Measurements from ENCODE around the gene SLC35G4.

GRCh38 chr18:11651899-11652298, 42.5 kb downstream of the SLC35G4 start:
- TF ChIP-seq REPIN1 (CRISPR knock-in tag; IDR thresholded peaks at IDR 0.05; ENCODE audit: borderline replicate concordance, low read depth) (no peak), EZH2 (conservative IDR thresholded peaks at IDR 0.05; ENCODE audit: low read depth, low read length) (no peak), ZNF749 (CRISPR knock-in tag; IDR thresholded peaks at IDR 0.05; ENCODE audit: borderline replicate concordance) (no peak), ZBTB8A (CRISPR knock-in tag; IDR thresholded peaks at IDR 0.05; ENCODE audit: borderline replicate concordance, low read depth) (no peak), ZNF281 (CRISPR knock-in tag; IDR thresholded peaks at IDR 0.05; ENCODE audit: borderline replicate concordance) (no peak), NFYB (CRISPR knock-in tag; IDR thresholded peaks at IDR 0.05) (no peak), SIN3A (IDR thresholded peaks at IDR 0.05; ENCODE audit: borderline replicate concordance, low read depth, low read length) (no peak), THRA (CRISPR knock-in tag; IDR thresholded peaks at IDR 0.05; ENCODE audit: borderline replicate concordance) (no peak), ZBTB33 (CRISPR knock-in tag; IDR thresholded peaks at IDR 0.05) (no peak), KMT2B (CRISPR knock-in tag; IDR thresholded peaks at IDR 0.05) (no peak), HDAC2 (CRISPR knock-in tag; IDR thresholded peaks at IDR 0.05) (no peak), NBN (conservative IDR thresholded peaks at IDR 0.05) (no peak), THYN1 (CRISPR knock-in tag; IDR thresholded peaks at IDR 0.05; ENCODE audit: borderline replicate concordance, low read depth) (no peak)

Data from HepG2 (cell line).